HG02943 (cell line): Measurements from ENCODE around the gene BCAS2.

Experiments used
- ATAC-seq: cut with Tn5 transposase; IDR thresholded peaks from one replicate; pipeline ENCODE4 v1.9.1; 2021; ENCODE audit warnings: mild to moderate bottlenecking, low read depth, moderate library complexity; ENCODE audit not compliant: unreplicated experiment

Gene BCAS2

GRCh38 chr1:114561333-114561732 is 20.1 kb downstream of the BCAS2 start:
- ATAC-seq: no peak

- no peak for ATAC-seq
Measured at GRCh38 chr1:114559356-114559755, 22.1 kb downstream of the BCAS2 start.

GRCh38 chr1:114558544-114558943 is 22.9 kb downstream of the BCAS2 start:
- no peak for ATAC-seq

- ATAC-seq: no peak
Measured at GRCh38 chr1:114554577-114554976, 26.8 kb downstream of the BCAS2 start.

- ATAC-seq: no peak
Measured at GRCh38 chr1:114552106-114552639, 29.2 kb downstream of the BCAS2 start.

GRCh38 chr1:114551400-114551799 is 30.0 kb downstream of the BCAS2 start:
- ATAC-seq: no peak

- ATAC-seq: no peak
Measured at GRCh38 chr1:114550336-114550735, 31.1 kb downstream of the BCAS2 start.

GRCh38 chr1:114549137-114549536 is 32.3 kb downstream of the BCAS2 start:
- no peak for ATAC-seq

GRCh38 chr1:114547076-114547475 is 34.3 kb downstream of the BCAS2 start:
- ATAC-seq: no peak

- ATAC-seq: no peak
Measured at GRCh38 chr1:114545796-114546195, 35.6 kb downstream of the BCAS2 start.

GRCh38 chr1:114545315-114545714 is 36.1 kb downstream of the BCAS2 start:
- ATAC-seq: no peak

GRCh38 chr1:114540821-114541220 is 40.6 kb downstream of the BCAS2 start:
- no peak for ATAC-seq

- ATAC-seq: no peak
Measured at GRCh38 chr1:114540272-114540671, 41.1 kb downstream of the BCAS2 start.

GRCh38 chr1:114536043-114536442 is 45.4 kb downstream of the BCAS2 start:
- no peak for ATAC-seq

GRCh38 chr1:114535401-114535800 is 46.0 kb downstream of the BCAS2 start:
- ATAC-seq: no peak

- no peak for ATAC-seq
Measured at GRCh38 chr1:114531094-114531493, 50.3 kb downstream of the BCAS2 start.

GRCh38 chr1:114530224-114530623 is 51.2 kb downstream of the BCAS2 start:
- ATAC-seq: no peak

GRCh38 chr1:114524944-114525343 is 56.5 kb downstream of the BCAS2 start:
- no peak for ATAC-seq

- no peak for ATAC-seq
Measured at GRCh38 chr1:114522264-114522575, 59.2 kb downstream of the BCAS2 start.

- ATAC-seq: no peak
Measured at GRCh38 chr1:114521396-114522263, 59.8 kb downstream of the BCAS2 start.
